H1 (cell line): ENCODE measurements around the gene MTM1. TPM values are rescaled to one million over a fixed set of nuclear protein-coding genes. Genes with fewer than 3 reads are reported as not detected.

ENCODE experiments used
- CTCF ChIA-PET: fragments of 300-600 bp; sonication (Branson Sonifier 250); formaldehyde crosslinking; loops from one replicate; lab custom pipeline; 2021; ENCODE audit not compliant: partially characterized antibody; lab: Charles Lee
- POLR2A ChIA-PET: fragments of 300-600 bp; sonication (Branson Sonifier 250); formaldehyde crosslinking; loops from one replicate; lab custom pipeline; 2021; ENCODE audit warnings: inconsistent platforms; ENCODE audit not compliant: partially characterized antibody; lab: Charles Lee
- DNase-seq, 2 experiments: peaks; one replicate each; pipeline versions ENCODE4 v3.0.0 to v3.0.0-alpha.2; 2010 to 2022; ENCODE audit warnings: low spot score in 2 of 2, low read depth in 1 of 2, mixed read lengths in 1 of 2
- FAIRE-seq: peaks from 2 replicates; lab custom pipeline; 2011; peaks lifted over from hg19 to GRCh38; lab: Jason Lieb, UNC
- H2AFZ ChIP-seq: 2 replicates; pipeline ENCODE4 v1.8.1; 2012; ENCODE audit warnings: low read length, inconsistent platforms
- H2AK5ac ChIP-seq: 2 replicates; pipeline ENCODE4 v1.6.1; 2013; ENCODE audit warnings: low read depth, low read length
- H2BK120ac ChIP-seq: replicated peaks from 2 replicates; pipeline ENCODE3; 2013; ENCODE audit warnings: low read depth, low read length, inconsistent platforms
- H2BK12ac ChIP-seq: 2 replicates; pipeline ENCODE4 v1.6.1; 2013; ENCODE audit warnings: low read depth, low read length
- H2BK15ac ChIP-seq: 2 replicates; pipeline ENCODE4 v1.6.1; 2013; ENCODE audit warnings: low read length
- H2BK20ac ChIP-seq: 2 replicates; pipeline ENCODE4 v1.6.1; 2013; ENCODE audit warnings: low read length
- H2BK5ac ChIP-seq: 2 replicates; pipeline ENCODE4 v1.6.1; 2013; ENCODE audit warnings: low read depth, low read length
- H3K14ac ChIP-seq: 2 replicates; pipeline ENCODE4 v1.6.1; 2013; ENCODE audit warnings: inconsistent platforms; ENCODE audit not compliant: insufficient read length
- H3K18ac ChIP-seq: 2 replicates; pipeline ENCODE4 v1.6.1; 2013; ENCODE audit warnings: low read length; ENCODE audit errors: extremely low read depth
- H3K23ac ChIP-seq: 2 replicates; pipeline ENCODE4 v1.6.1; 2013; ENCODE audit warnings: inconsistent platforms; ENCODE audit not compliant: insufficient read length
- H3K23me2 ChIP-seq: 2 replicates; pipeline ENCODE4 v1.6.1; 2013; ENCODE audit warnings: low read depth, low read length
- H3K27ac ChIP-seq: 2 replicates; pipeline ENCODE4 v1.6.1; 2011; ENCODE audit warnings: low read depth, low read length, inconsistent platforms
- H3K27me3 ChIP-seq, 4 experiments: replicated peaks in 1 of 4; 1 replicate in 1 of 4; 2 replicates in 3 of 4; pipeline versions ENCODE4 v1.6.1 to v1.8.1; 2011 to 2013; ENCODE audit warnings: low read length in 3 of 4, mild to moderate bottlenecking in 3 of 4, inconsistent platforms in 2 of 4, mixed read lengths in 2 of 4, moderate library complexity in 1 of 4; ENCODE audit not compliant: control insufficient read depth in 3 of 4, insufficient read depth in 3 of 4; ENCODE audit errors: extremely low read depth in 1 of 4
- H3K36me3 ChIP-seq, 4 experiments: 2 replicates each; pipeline versions ENCODE4 v1.6.1 to v1.8.1; 2011 to 2013; ENCODE audit warnings: mild to moderate bottlenecking in 4 of 4, low read length in 3 of 4, moderate library complexity in 2 of 4, control low read depth in 1 of 4, inconsistent platforms in 1 of 4; ENCODE audit not compliant: insufficient read depth in 4 of 4, control insufficient read depth in 2 of 4
- H3K4ac ChIP-seq: replicated peaks from 2 replicates; pipeline ENCODE3; 2013; ENCODE audit warnings: low read length, low read depth, mixed read lengths, inconsistent platforms; ENCODE audit not compliant: insufficient read length
- H3K4me1 ChIP-seq, 4 experiments: replicated peaks in 1 of 4; 1 replicate in 1 of 4; 2 replicates in 3 of 4; pipeline versions ENCODE4 v1.6.1 to v1.8.1; 2011 to 2013; ENCODE audit warnings: low read length in 3 of 4, inconsistent platforms in 2 of 4, mixed read lengths in 1 of 4; ENCODE audit not compliant: insufficient read depth in 4 of 4, control insufficient read depth in 3 of 4
- H3K4me2 ChIP-seq, 2 experiments: 2 replicates each; pipeline versions ENCODE4 v1.6.1 to v1.8.1; 2011 to 2013; ENCODE audit warnings: low read depth in 2 of 2, low read length in 2 of 2, control low read depth in 1 of 2, inconsistent platforms in 1 of 2, mild to moderate bottlenecking in 1 of 2; ENCODE audit not compliant: insufficient read depth in 1 of 2
- H3K4me3 ChIP-seq, 4 experiments: fragments of 200-600, 300-600 bp in 1 of 4; sonication (generic), shearing (Covaris generic), sonication (Bioruptor Twin) in 1 of 4; 2 replicates each; pipeline versions ENCODE4 v1.5.1 to v1.8.1; 2011 to 2016; ENCODE audit warnings: low read length in 4 of 4, low read depth in 3 of 4, control low read depth in 2 of 4, inconsistent platforms in 2 of 4, mild to moderate bottlenecking in 2 of 4, mixed read lengths in 1 of 4, moderate library complexity in 1 of 4; ENCODE audit not compliant: insufficient read depth in 2 of 4; ENCODE audit errors: extremely low read depth in 1 of 4
- H3K56ac ChIP-seq: replicated peaks from 2 replicates; pipeline ENCODE3; 2013; ENCODE audit warnings: low read depth, mild to moderate bottlenecking, mixed read lengths, low read length, inconsistent platforms; ENCODE audit not compliant: insufficient read length
- H3K79me1 ChIP-seq: 2 replicates; pipeline ENCODE4 v1.6.1; 2013; ENCODE audit warnings: low read depth, low read length, control low read depth
- H3K79me2 ChIP-seq, 2 experiments: 2 replicates each; pipeline versions ENCODE4 v1.6.1 to v1.8.1; 2012 to 2013; ENCODE audit warnings: low read length in 2 of 2, mild to moderate bottlenecking in 2 of 2, inconsistent platforms in 1 of 2; ENCODE audit not compliant: insufficient read depth in 2 of 2, control insufficient read depth in 1 of 2
- H3K9ac ChIP-seq, 4 experiments: replicated peaks in 1 of 4; 1 replicate in 1 of 4; 2 replicates in 3 of 4; pipeline versions ENCODE4 v1.6.1 to v1.8.1; 2011 to 2013; ENCODE audit warnings: low read depth in 3 of 4, low read length in 3 of 4, control low read depth in 2 of 4, mild to moderate bottlenecking in 2 of 4, moderate library complexity in 2 of 4, inconsistent platforms in 1 of 4; ENCODE audit errors: extremely low read depth in 1 of 4
- H3K9me3 ChIP-seq, 2 experiments: 2 replicates each; pipeline versions ENCODE4 v1.6.1 to v1.8.1; 2012 to 2013; ENCODE audit warnings: mild to moderate bottlenecking in 2 of 2, moderate library complexity in 2 of 2, control low read depth in 1 of 2, inconsistent platforms in 1 of 2, low read depth in 1 of 2, low read length in 1 of 2, mixed read lengths in 1 of 2; ENCODE audit not compliant: insufficient read depth in 2 of 2
- H4K20me1 ChIP-seq, 2 experiments: replicated peaks in 1 of 2; 2 replicates each; pipeline versions ENCODE3 to v1.8.1; 2011 to 2013; ENCODE audit warnings: inconsistent platforms in 2 of 2, low read length in 2 of 2, mild to moderate bottlenecking in 1 of 2; ENCODE audit not compliant: insufficient read depth in 2 of 2, control insufficient read depth in 1 of 2
- H4K5ac ChIP-seq: 2 replicates; pipeline ENCODE4 v1.6.1; 2013; ENCODE audit warnings: low read length, low read depth, mixed read lengths, inconsistent platforms; ENCODE audit not compliant: insufficient read length
- H4K8ac ChIP-seq: 2 replicates; pipeline ENCODE4 v1.8.0; 2013; ENCODE audit warnings: mild to moderate bottlenecking, moderate library complexity, low read length, inconsistent platforms; ENCODE audit not compliant: insufficient read depth; ENCODE audit errors: extremely low read depth
- H4K91ac ChIP-seq: replicated peaks from 2 replicates; pipeline ENCODE3; 2013; ENCODE audit warnings: low read length, mixed read lengths, inconsistent platforms; ENCODE audit not compliant: insufficient read length
- CBX8 ChIP-seq: fragments of 300-800, 300-1000 bp; sonication (generic); IDR thresholded peaks from 2 replicates; pipeline ENCODE4 v1.7.1; 2016; ENCODE audit warnings: low read depth, low read length, borderline replicate concordance
- CEBPB ChIP-seq: IDR thresholded peaks from 2 replicates; pipeline ENCODE4 v1.6.1; 2012; ENCODE audit warnings: low read depth, low read length
- CTCF ChIP-seq, 3 experiments: IDR thresholded peaks; 1 replicate in 2 of 3; 2 replicates in 1 of 3; pipeline versions ENCODE4 v1.5.1 to v1.6.1; 2011; ENCODE audit warnings: low read length in 3 of 3, mild to moderate bottlenecking in 3 of 3, inconsistent platforms in 2 of 3, low read depth in 1 of 3, moderate library complexity in 1 of 3; ENCODE audit not compliant: insufficient read depth in 1 of 3; ENCODE audit errors: control extremely low read depth in 1 of 3
- E2F6 ChIP-seq: IDR thresholded peaks from 2 replicates; pipeline ENCODE4 v1.6.1; 2012; ENCODE audit warnings: inconsistent platforms
- EP300 ChIP-seq, 2 experiments: IDR thresholded peaks; 1 replicate in 1 of 2; 2 replicates in 1 of 2; pipeline ENCODE4 v1.6.1; 2011 to 2012; ENCODE audit warnings: low read depth in 2 of 2, low read length in 2 of 2, mild to moderate bottlenecking in 2 of 2, borderline replicate concordance in 1 of 2, inconsistent platforms in 1 of 2, moderate library complexity in 1 of 2
- HDAC2 ChIP-seq, 2 experiments: fragments of 300-600 bp in 1 of 2; sonication (generic) in 1 of 2; IDR thresholded peaks; 2 replicates each; pipeline ENCODE4 v1.6.1; 2011 to 2012; ENCODE audit warnings: low read depth in 2 of 2, low read length in 2 of 2, mild to moderate bottlenecking in 2 of 2, moderate library complexity in 2 of 2, borderline replicate concordance in 1 of 2, inconsistent platforms in 1 of 2
- JUN ChIP-seq: IDR thresholded peaks from 2 replicates; pipeline ENCODE4 v1.6.1; 2011; ENCODE audit warnings: low read depth, mild to moderate bottlenecking, improper control_type of control experiment, low read length
- RAD21 ChIP-seq, 2 experiments: IDR thresholded peaks in 1 of 2; conservative IDR thresholded peaks in 1 of 2; 2 replicates each; pipeline ENCODE4 v1.6.1; 2011; ENCODE audit warnings: low read depth in 2 of 2, low read length in 2 of 2, improper control_type of control experiment in 1 of 2, inconsistent platforms in 1 of 2, mild to moderate bottlenecking in 1 of 2, moderate library complexity in 1 of 2
- RFX5 ChIP-seq: IDR thresholded peaks from 2 replicates; pipeline ENCODE4 v1.6.1; 2011; ENCODE audit warnings: low read depth, low read length, improper control_type of control experiment, borderline replicate concordance
- SP4 ChIP-seq: IDR thresholded peaks from 2 replicates; pipeline ENCODE4 v1.6.1; 2012; ENCODE audit warnings: low read length, inconsistent platforms
- WGBS, 2 experiments: shearing (Covaris generic) in 1 of 2; methylation state at CpG; one replicate each; pipeline versions ENCODE4 v1.1.6 to v1.1.7; 2013 to 2015; ENCODE audit warnings: low lambda C conversion rate in 2 of 2, mixed read lengths in 2 of 2, inconsistent platforms in 1 of 2, low coverage in 1 of 2, missing lambda C conversion rate in 1 of 2; ENCODE audit not compliant: insufficient replicate concordance in 2 of 2, insufficient coverage in 1 of 2, insufficient read length in 1 of 2; ENCODE audit errors: extremely low coverage in 1 of 2, missing lambda C conversion rate in 1 of 2; 5-methylcytosine and 5-hydroxymethylcytosine counted together
- polyA plus RNA-seq, 7 experiments: library from polyadenylated mRNA; depleted of rRNA in 3 of 7; stranded (reverse) in 5 of 7; unstranded in 2 of 7; fragments of >200 nt in 5 of 7; fragments of 200-250 nt in 2 of 7; gene quantifications; 1 replicate in 5 of 7; 2 replicates in 1 of 7; 4 replicates in 1 of 7; pipeline versions ENCODE4 v1.2.1 to v1.2.3, GENCODE V29; 2011 to 2013; ENCODE audit warnings: missing spikeins in 2 of 7, mixed read lengths in 2 of 7
- total RNA-seq: library from RNA; stranded (reverse); fragmentation: NEBNext Ultra II Directional; extraction: Animal tissue kit (Norgen Biotek cat#: 25700); gene quantifications from 2 replicates; pipeline ENCODE4 v1.2.1, GENCODE V29; 2021

The MTM1 gene
- total and polyA plus RNA-seq, 2 of the 8 experiments (the other 6 are each of a cell fraction or from before 2014, with no cell fraction given), result 2.3 to 8.4 TPM

- WGBS, 2 experiments, result 53% methylated on average over 7 of the region's 7 CpGs; no CpG with 5 or more reads in 1 of the 2 experiments
- TF ChIP-seq HDAC2 (IDR thresholded peaks at IDR 0.05; ENCODE audit: borderline replicate concordance in 1 of 2, low read depth in 2 of 2, low read length in 2 of 2) (no peak), SP4 (no peak), CTCF (IDR thresholded peaks at IDR 0.05; ENCODE audit: control extremely low read depth in 1 of 3, insufficient read depth in 1 of 3, low read depth in 1 of 3, low read length in 3 of 3) (peak; percentile 30 to 62 (median 60)), JUN (no peak), CBX8 (no peak), EP300 (IDR thresholded peaks at IDR 0.05; ENCODE audit: borderline replicate concordance in 1 of 2, low read depth in 2 of 2, low read length in 2 of 2) (no peak), CEBPB (no peak), RFX5 (no peak), E2F6 (no peak), RAD21 (IDR thresholded peaks at IDR 0.05 in 1 of 2, conservative IDR thresholded peaks at IDR 0.05 in 1 of 2; ENCODE audit: low read depth in 2 of 2, low read length in 2 of 2) (peak; percentile 78 to 83)
Observed at GRCh38 chrX:150680974-150681373, 112.6 kb downstream of the MTM1 start.

More at GRCh38 chrX:150680974-150681373, 112.6 kb downstream of the MTM1 start:
- Histone ChIP-seq H3K36me3 (no peaks in the 10 kb centered on the region), H3K4ac (no peak overlapping the region), H4K5ac (no peak overlapping the region), H2BK15ac (no peak overlapping the region), H3K4me3 (no peak overlapping the region), H2BK20ac (no peak overlapping the region), H3K56ac (no peak overlapping the region), H2BK120ac (no peak overlapping the region), H4K20me1 (no peaks in the 10 kb centered on the region), H3K27me3 (no peaks in the 10 kb centered on the region), H3K9me3 (no peaks in the 10 kb centered on the region), H2AFZ (no peak overlapping the region), H3K23me2 (no peaks in the 10 kb centered on the region), H3K4me1 (no peaks in the 10 kb centered on the region; a peak in 1 of 7 replicates), H2BK12ac (no peak overlapping the region), H3K27ac (no peak overlapping the region), H4K8ac (no peak overlapping the region), H2AK5ac (no peak overlapping the region), H3K79me2 (no peaks in the 10 kb centered on the region), H3K14ac (no peak overlapping the region), H3K79me1 (no peaks in the 10 kb centered on the region), H3K18ac (no peak overlapping the region), H2BK5ac (no peak overlapping the region), H4K91ac (no peak overlapping the region), H3K9ac (no peak overlapping the region), H3K23ac (no peak overlapping the region), H3K4me2 (no peak overlapping the region)
- DNase-seq (no peak), FAIRE-seq (peak; percentile 95)
- ChIA-PET POLR2A (no interaction called here), CTCF (interaction anchor here (0.7 to 1.6 kb wide), 14 partner anchors 9 to 458 kb away, joined by 3 to 10 read pairs (median 4); no protein-coding TSS in a partner anchor)
